Measurements from ENCODE around the gene KCMF1.

The KCMF1 gene

GRCh38 chr2:84970868-84971509, at the start of gene KCMF1:
KCMF1 (plus strand) TSS chr2:84971161; CDS start chr2:84971452, 291 bp downstream.
- Histone ChIP-seq H3K9ac (ENCODE audit: insufficient read length) (peak within 1 kb of the TSS; percentile 97), H3K9me3 (ENCODE audit: low read depth, low read length) (no peaks in the 10 kb centered on the region), H3K27ac (peak within 1 kb of the TSS; percentile 94), H3K4me3 (peak within 1 kb of the TSS; percentile 93), H3K36me3 (ENCODE audit: insufficient read depth, low read length) (peaks cover 15% of the 10 kb centered on the region)
- no peak for DNase-seq (ENCODE audit: low read depth, low spot score)
- TF ChIP-seq FOXP2 (optimal IDR thresholded peaks at IDR 0.05; ENCODE audit: control extremely low read depth, extremely low read length, insufficient read depth) (no peak), POLR2AphosphoS5 (IDR thresholded peaks at IDR 0.05; ENCODE audit: borderline replicate concordance, low read depth, low read length) (no peak), EZH2 (IDR thresholded peaks at IDR 0.05) (no peak)

- TF ChIP-seq EZH2 (IDR thresholded peaks at IDR 0.05): no peak
- no peak for TF ChIP-seq POLR2AphosphoS5 (IDR thresholded peaks at IDR 0.05; ENCODE audit: borderline replicate concordance, low read depth, low read length)
- TF ChIP-seq FOXP2 (optimal IDR thresholded peaks at IDR 0.05; ENCODE audit: control extremely low read depth, extremely low read length, insufficient read depth): no peak
- Histone ChIP-seq H3K4me3 (no peak overlapping the region), H3K9ac (ENCODE audit: insufficient read length) (no peak overlapping the region), H3K9me3 (ENCODE audit: low read depth, low read length) (no peaks in the 10 kb centered on the region), H3K36me3 (ENCODE audit: insufficient read depth, low read length) (no peaks in the 10 kb centered on the region), H3K27ac (no peak overlapping the region)
- DNase-seq (ENCODE audit: low read depth, low spot score): no peak
These were observed 48.0 kb upstream of the KCMF1 start for GRCh38 chr2:84923009-84923408.

- Histone ChIP-seq H3K4me3 (peak overlapping the region; percentile 54), H3K9ac (ENCODE audit: insufficient read length) (no peak overlapping the region), H3K36me3 (ENCODE audit: insufficient read depth, low read length) (no peaks in the 10 kb centered on the region), H3K9me3 (ENCODE audit: low read depth, low read length) (no peaks in the 10 kb centered on the region), H3K27ac (no peak overlapping the region)
- TF ChIP-seq EZH2 (IDR thresholded peaks at IDR 0.05) (no peak), FOXP2 (optimal IDR thresholded peaks at IDR 0.05; ENCODE audit: control extremely low read depth, extremely low read length, insufficient read depth) (no peak), POLR2AphosphoS5 (IDR thresholded peaks at IDR 0.05; ENCODE audit: borderline replicate concordance, low read depth, low read length) (no peak)
- DNase-seq (ENCODE audit: low read depth, low spot score): no peak
These were observed 46.5 kb upstream of the KCMF1 start for GRCh38 chr2:84924173-84925106.

- H3K9ac ChIP-seq (ENCODE audit: insufficient read length): no peak overlapping the region
- H3K9me3 ChIP-seq (ENCODE audit: low read depth, low read length): no peaks in the 10 kb centered on the region
- H3K27ac ChIP-seq: no peak overlapping the region
- no peak for DNase-seq (ENCODE audit: low read depth, low spot score)
- no peaks in the 10 kb centered on the region for H3K36me3 ChIP-seq (ENCODE audit: insufficient read depth, low read length)
- TF ChIP-seq POLR2AphosphoS5 (IDR thresholded peaks at IDR 0.05; ENCODE audit: borderline replicate concordance, low read depth, low read length): no peak
- no peak for TF ChIP-seq FOXP2 (optimal IDR thresholded peaks at IDR 0.05; ENCODE audit: control extremely low read depth, extremely low read length, insufficient read depth)
- no peak for TF ChIP-seq EZH2 (IDR thresholded peaks at IDR 0.05)
- H3K4me3 ChIP-seq: peak overlapping the region; percentile 82; the same call in 1 of the 2 replicates
These were observed 45.6 kb upstream of the KCMF1 start for GRCh38 chr2:84925336-84925723.

- Histone ChIP-seq H3K9me3 (ENCODE audit: low read depth, low read length) (no peaks in the 10 kb centered on the region), H3K9ac (ENCODE audit: insufficient read length) (no peak overlapping the region), H3K36me3 (ENCODE audit: insufficient read depth, low read length) (no peaks in the 10 kb centered on the region), H3K4me3 (peak overlapping the region; percentile 82), H3K27ac (no peak overlapping the region)
- TF ChIP-seq POLR2AphosphoS5 (IDR thresholded peaks at IDR 0.05; ENCODE audit: borderline replicate concordance, low read depth, low read length): no peak
- TF ChIP-seq EZH2 (IDR thresholded peaks at IDR 0.05): no peak
- peak; percentile 12 for TF ChIP-seq FOXP2 (optimal IDR thresholded peaks at IDR 0.05; ENCODE audit: control extremely low read depth, extremely low read length, insufficient read depth)
- peak; percentile 64 for DNase-seq (ENCODE audit: low read depth, low spot score)
These were observed 45.1 kb upstream of the KCMF1 start for GRCh38 chr2:84925724-84926376.

- Histone ChIP-seq H3K9me3 (ENCODE audit: low read depth, low read length) (no peaks in the 10 kb centered on the region), H3K4me3 (peak overlapping the region; percentile 82), H3K27ac (no peak overlapping the region; the same call in 1 of the 2 replicates), H3K36me3 (ENCODE audit: insufficient read depth, low read length) (no peaks in the 10 kb centered on the region), H3K9ac (ENCODE audit: insufficient read length) (peak overlapping the region; percentile 41)
- TF ChIP-seq EZH2 (IDR thresholded peaks at IDR 0.05) (no peak), FOXP2 (optimal IDR thresholded peaks at IDR 0.05; ENCODE audit: control extremely low read depth, extremely low read length, insufficient read depth) (no peak), POLR2AphosphoS5 (IDR thresholded peaks at IDR 0.05; ENCODE audit: borderline replicate concordance, low read depth, low read length) (no peak)
- DNase-seq (ENCODE audit: low read depth, low spot score): no peak
These were observed 43.7 kb upstream of the KCMF1 start for GRCh38 chr2:84927275-84927627.

GRCh38 chr2:84931384-84931821, 39.6 kb upstream of the KCMF1 start:
- no peak overlapping the region for H3K4me3 ChIP-seq
- H3K9me3 ChIP-seq (ENCODE audit: low read depth, low read length): no peaks in the 10 kb centered on the region
- H3K9ac ChIP-seq (ENCODE audit: insufficient read length): peak overlapping the region; percentile 26
- no peak for TF ChIP-seq FOXP2 (optimal IDR thresholded peaks at IDR 0.05; ENCODE audit: control extremely low read depth, extremely low read length, insufficient read depth)
- no peak overlapping the region for H3K27ac ChIP-seq
- no peaks in the 10 kb centered on the region for H3K36me3 ChIP-seq (ENCODE audit: insufficient read depth, low read length)
- DNase-seq (ENCODE audit: low read depth, low spot score): no peak

Data from SK-N-MC (cell line).